IMR-90 (cell line): ENCODE data around the gene KCNMA1. TPM values are rescaled to one million over a fixed set of nuclear protein-coding genes. Genes with fewer than 3 reads are reported as not detected.

Experiments used
- ATAC-seq: fragments of 200-7000 bp; cut with Tn5 transposase; 2 replicates; pipeline ENCODE4 v1.9.1; 2020; ENCODE audit warnings: low read depth, mild to moderate bottlenecking, moderate library complexity
- BruUV-seq: library from RNA; stranded (reverse); fragments of 400-500 nt; replicated peaks from 2 replicates; lab custom pipeline; 2021; lab: Mats Ljungman, UMichigan
- CTCF ChIA-PET: fragments of 300-600 bp; formaldehyde crosslinking; extraction: SDS; loops from one replicate; lab custom pipeline; 2021; ENCODE audit warnings: antibody characterized with exemption; lab: Yijun Ruan, JAX
- POLR2A ChIA-PET: fragments of 300-600 bp; sonication (Branson Sonifier 250); formaldehyde crosslinking; loops from one replicate; lab custom pipeline; 2022; ENCODE audit warnings: antibody characterized with exemption; ENCODE audit not compliant: unreplicated experiment; lab: Charles Lee
- DNase-seq: peaks from one replicate; pipeline ENCODE4 v3.0.0; 2013
- H2AFZ ChIP-seq: replicated peaks from 2 replicates; pipeline ENCODE3; 2013; ENCODE audit warnings: low read length, mild to moderate bottlenecking; ENCODE audit not compliant: poor library complexity
- H2AK5ac ChIP-seq: 2 replicates; pipeline ENCODE4 v1.6.1; 2013; ENCODE audit warnings: low read depth, low read length, inconsistent platforms
- H2AK9ac ChIP-seq: replicated peaks from 2 replicates; pipeline ENCODE3; 2013; ENCODE audit warnings: mild to moderate bottlenecking, low read depth, low read length, moderate library complexity; ENCODE audit not compliant: poor library complexity
- H2BK120ac ChIP-seq: 2 replicates; pipeline ENCODE4 v1.6.1; 2013; ENCODE audit warnings: low read depth, low read length, inconsistent platforms
- H2BK15ac ChIP-seq: 3 replicates; pipeline ENCODE4 v1.6.1; 2013; ENCODE audit warnings: low read depth, low read length, inconsistent platforms
- H2BK20ac ChIP-seq: 2 replicates; pipeline ENCODE4 v1.6.1; 2013; ENCODE audit warnings: low read depth, mild to moderate bottlenecking, inconsistent platforms, low read length, moderate library complexity
- H2BK5ac ChIP-seq: 2 replicates; pipeline ENCODE4 v1.6.1; 2013; ENCODE audit warnings: mild to moderate bottlenecking, low read depth, low read length, inconsistent platforms; ENCODE audit not compliant: poor library complexity, severe bottlenecking
- H3K14ac ChIP-seq: replicated peaks from 2 replicates; pipeline ENCODE4 v1.6.1; 2013; ENCODE audit warnings: low read depth, low read length, inconsistent platforms
- H3K18ac ChIP-seq: 2 replicates; pipeline ENCODE4 v1.6.1; 2013; ENCODE audit warnings: low read depth, low read length, control low read depth
- H3K23ac ChIP-seq: 2 replicates; pipeline ENCODE4 v1.6.1; 2013; ENCODE audit warnings: low read depth, low read length, inconsistent platforms
- H3K27ac ChIP-seq: 2 replicates; pipeline ENCODE4 v1.5.1; 2013; ENCODE audit warnings: mild to moderate bottlenecking, control low read depth, low read length; ENCODE audit not compliant: insufficient read depth
- H3K27me3 ChIP-seq: 2 replicates; pipeline ENCODE4 v1.6.1; 2013; ENCODE audit warnings: low read length; ENCODE audit not compliant: control insufficient read depth, insufficient read depth
- H3K36me3 ChIP-seq: 2 replicates; pipeline ENCODE4 v1.6.1; 2013; ENCODE audit warnings: low read length, mixed read lengths; ENCODE audit not compliant: control insufficient read depth, insufficient read depth
- H3K4ac ChIP-seq: 2 replicates; pipeline ENCODE4 v1.6.1; 2013; ENCODE audit warnings: low read depth, low read length, inconsistent platforms
- H3K4me1 ChIP-seq: 2 replicates; pipeline ENCODE4 v1.6.1; 2013; ENCODE audit warnings: low read length, mixed read lengths; ENCODE audit not compliant: control insufficient read depth, insufficient read depth
- H3K4me2 ChIP-seq: 2 replicates; pipeline ENCODE4 v1.6.1; 2013; ENCODE audit warnings: low read depth, mild to moderate bottlenecking, control low read depth, low read length, moderate library complexity
- H3K4me3 ChIP-seq: 2 replicates; pipeline ENCODE4 v1.5.1; 2013; ENCODE audit warnings: low read depth, mild to moderate bottlenecking, control low read depth, low read length, moderate library complexity; ENCODE audit not compliant: insufficient read depth
- H3K56ac ChIP-seq: 2 replicates; pipeline ENCODE4 v1.6.1; 2013; ENCODE audit warnings: low read length, inconsistent platforms; ENCODE audit not compliant: insufficient read depth; ENCODE audit errors: extremely low read depth
- H3K79me1 ChIP-seq, 2 experiments: 2 replicates each; pipeline ENCODE4 v1.6.1; 2013; ENCODE audit warnings: low read length in 2 of 2, inconsistent platforms in 1 of 2, low read depth in 1 of 2
- H3K9ac ChIP-seq: 2 replicates; pipeline ENCODE4 v1.6.1; 2013; ENCODE audit warnings: low read depth, low read length, control low read depth
- H3K9me1 ChIP-seq: 2 replicates; pipeline ENCODE4 v1.6.1; 2013; ENCODE audit warnings: low read length, inconsistent platforms; ENCODE audit not compliant: insufficient read depth
- H3K9me3 ChIP-seq: 2 replicates; pipeline ENCODE4 v1.6.1; 2013; ENCODE audit warnings: low read length; ENCODE audit not compliant: control insufficient read depth, insufficient read depth
- H4K20me1 ChIP-seq: 2 replicates; pipeline ENCODE4 v1.6.1; 2013; ENCODE audit warnings: low read length, inconsistent platforms; ENCODE audit not compliant: insufficient read depth
- H4K5ac ChIP-seq: 2 replicates; pipeline ENCODE4 v1.6.1; 2013; ENCODE audit warnings: mild to moderate bottlenecking, low read depth, low read length, control low read depth
- H4K8ac ChIP-seq, 2 experiments: 2 replicates each; pipeline ENCODE4 v1.6.1; 2013; ENCODE audit warnings: low read depth in 2 of 2, low read length in 2 of 2, control low read depth in 1 of 2, inconsistent platforms in 1 of 2
- H4K91ac ChIP-seq: 2 replicates; pipeline ENCODE4 v1.6.1; 2013; ENCODE audit warnings: low read depth, low read length, inconsistent platforms; ENCODE audit not compliant: insufficient read depth
- BHLHE40 ChIP-seq: fragments of 150-350 bp; IDR thresholded peaks from 2 replicates; pipeline ENCODE4 v1.6.1; 2016; ENCODE audit warnings: mild to moderate bottlenecking, low read depth, low read length
- CEBPB ChIP-seq: IDR thresholded peaks from 2 replicates; pipeline ENCODE4 v1.6.1; 2012; ENCODE audit warnings: low read depth, low read length, improper control_type of control experiment
- CTCF ChIP-seq: conservative IDR thresholded peaks from 2 replicates; pipeline ENCODE4 v1.5.1; 2012; ENCODE audit warnings: mild to moderate bottlenecking, low read depth, low read length, improper control_type of control experiment
- FOS ChIP-seq: fragments of 150-350 bp; IDR thresholded peaks from 2 replicates; pipeline ENCODE4 v1.6.1; 2016; ENCODE audit warnings: low read depth, low read length
- MAFK ChIP-seq: IDR thresholded peaks from 2 replicates; pipeline ENCODE4 v1.6.1; 2012; ENCODE audit warnings: low read depth, low read length, improper control_type of control experiment
- MXI1 ChIP-seq: IDR thresholded peaks from 2 replicates; pipeline ENCODE4 v1.6.1; 2012; ENCODE audit warnings: low read depth, mild to moderate bottlenecking, low read length, moderate library complexity, borderline replicate concordance
- NFE2L2 ChIP-seq: fragments of 150-350 bp; IDR thresholded peaks from 2 replicates; pipeline ENCODE4 v1.6.1; 2016; ENCODE audit warnings: low read depth, mild to moderate bottlenecking, low read length
- POLR2A ChIP-seq: IDR thresholded peaks from 2 replicates; pipeline ENCODE4 v1.6.1; 2012; ENCODE audit warnings: mild to moderate bottlenecking, low read depth, low read length
- RAD21 ChIP-seq: IDR thresholded peaks from 2 replicates; pipeline ENCODE4 v1.6.1; 2012; ENCODE audit warnings: low read length, improper control_type of control experiment
- RCOR1 ChIP-seq: IDR thresholded peaks from 2 replicates; pipeline ENCODE4 v1.6.1; 2012; ENCODE audit warnings: mild to moderate bottlenecking, low read length, improper control_type of control experiment; ENCODE audit not compliant: insufficient replicate concordance
- RFX5 ChIP-seq: IDR thresholded peaks from 2 replicates; pipeline ENCODE4 v1.8.0; 2012; ENCODE audit warnings: low read depth, mild to moderate bottlenecking, low read length, moderate library complexity
- SMC3 ChIP-seq: fragments of 150-350 bp; IDR thresholded peaks from 2 replicates; pipeline ENCODE4 v1.6.1; 2016; ENCODE audit warnings: low read depth, mild to moderate bottlenecking, antibody characterized with exemption, low read length, moderate library complexity
- USF2 ChIP-seq: fragments of 150-350 bp; IDR thresholded peaks from 2 replicates; pipeline ENCODE4 v1.6.1; 2017; ENCODE audit warnings: mild to moderate bottlenecking, antibody characterized with exemption, low read length, low read depth
- WGBS, 2 experiments: methylation state at CpG; one replicate each; pipeline versions ENCODE4 v1.1.5 to v1.1.7; 2013; ENCODE audit warnings: missing lambda C conversion rate in 2 of 2; ENCODE audit not compliant: insufficient read length in 1 of 2; ENCODE audit errors: extremely low coverage in 2 of 2; 5-methylcytosine and 5-hydroxymethylcytosine counted together
- dilution Hi-C: fragments of 300-500 bp; cut with HindIII; formaldehyde crosslinking; loops from one replicate; pipeline ENCODE4 v1.14.3; 2018; ENCODE audit warnings: low sequenced_read_pairs; ENCODE audit not compliant: unreplicated experiment
- in situ Hi-C: fragments of 300-500 bp; cut with MboI; formaldehyde crosslinking; loops from 3 replicates; pipeline ENCODE4 v1.14.3; 2019; ENCODE audit warnings: low sequenced_read_pairs, inconsistent platforms, mixed read lengths
- intact Hi-C: fragments of 100-400 bp; cut with micrococcal nuclease; formaldehyde crosslinking; loops from 2 replicates; pipeline ENCODE4 v1.10.0; 2022
- polyA plus RNA-seq, 3 experiments: library from polyadenylated mRNA; depleted of rRNA; stranded (reverse); fragments of >200 nt; gene quantifications; 2 replicates each; pipeline ENCODE4 v1.2.3, GENCODE V29; 2012; ENCODE audit warnings: low replicate concordance in 1 of 3
- total RNA-seq: library from RNA; depleted of rRNA; stranded (reverse); fragments of >200 nt; gene quantifications from 2 replicates; pipeline ENCODE4 v1.2.3, GENCODE V29; 2012
- TF ChIP-seq, protein P1 (sequence below): fragments of 150-350 bp; IDR thresholded peaks from 2 replicates; pipeline ENCODE4 v1.6.1; 2016; ENCODE audit warnings: low read depth, mild to moderate bottlenecking, low read length, moderate library complexity, borderline replicate concordance

The KCNMA1 gene
- total and polyA plus RNA-seq, 2 of the 4 experiments (the other 2 are of a cell fraction): 25.6 to 29.6 TPM

GRCh38 chr10:77628906-77629730, 8.5 kb downstream of the KCNMA1 start:
- H4K20me1 ChIP-seq: no peaks in the 10 kb centered on the region
- H4K91ac ChIP-seq: no peak overlapping the region
- no peak overlapping the region for H3K4me2 ChIP-seq
- no peak overlapping the region for H3K4me3 ChIP-seq
- H2BK15ac ChIP-seq: no peak overlapping the region
- TF ChIP-seq FOS (no peak), BHLHE40 (no peak), USF2 (no peak), NFE2L2 (no peak), POLR2A (no peak), MXI1 (no peak), RAD21 (no peak), RFX5 (no peak), CTCF (no peak), RCOR1 (no peak), MAFK (no peak), SMC3 (no peak), CEBPB (no peak)
- TF ChIP-seq, protein P1, sequence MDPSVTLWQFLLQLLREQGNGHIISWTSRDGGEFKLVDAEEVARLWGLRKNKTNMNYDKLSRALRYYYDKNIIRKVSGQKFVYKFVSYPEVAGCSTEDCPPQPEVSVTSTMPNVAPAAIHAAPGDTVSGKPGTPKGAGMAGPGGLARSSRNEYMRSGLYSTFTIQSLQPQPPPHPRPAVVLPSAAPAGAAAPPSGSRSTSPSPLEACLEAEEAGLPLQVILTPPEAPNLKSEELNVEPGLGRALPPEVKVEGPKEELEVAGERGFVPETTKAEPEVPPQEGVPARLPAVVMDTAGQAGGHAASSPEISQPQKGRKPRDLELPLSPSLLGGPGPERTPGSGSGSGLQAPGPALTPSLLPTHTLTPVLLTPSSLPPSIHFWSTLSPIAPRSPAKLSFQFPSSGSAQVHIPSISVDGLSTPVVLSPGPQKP: no peak
- H3K9ac ChIP-seq: no peak overlapping the region
- H2AK9ac ChIP-seq: no peak overlapping the region
- H3K56ac ChIP-seq: no peak overlapping the region
- H3K27ac ChIP-seq: no peak overlapping the region
- no peak overlapping the region for H3K23ac ChIP-seq
- H3K9me1 ChIP-seq: peaks cover 6% of the 10 kb centered on the region; the same call in 1 of the 2 replicates
- BruUV-seq: no TSS peak
- no peaks in the 10 kb centered on the region for H3K27me3 ChIP-seq
- intact Hi-C loops: no loop called here
- ChIA-PET CTCF (interaction anchor here (0.6 kb wide), 1 partner anchor 463 kb away, joined by 3 read pairs; no protein-coding TSS in a partner anchor), POLR2A (no interaction called here)
- H3K4me1 ChIP-seq: peaks cover 5% of the 10 kb centered on the region; the same call in 1 of the 2 replicates
- no peak overlapping the region for H2AK5ac ChIP-seq
- no peak overlapping the region for H2BK120ac ChIP-seq
- no peaks in the 10 kb centered on the region for H3K9me3 ChIP-seq
- DNase-seq (peak; percentile 58), ATAC-seq (peak; percentile 33; the same call in 1 of the 2 replicates)
- H3K18ac ChIP-seq: no peak overlapping the region
- 45% methylated on average over 2 of the region's 8 CpGs; no CpG with 5 or more reads in 1 of the 2 experiments for WGBS, 2 experiments
- in situ Hi-C loops: no loop called here
- no peak overlapping the region; a peak in 1 of 4 replicates for H4K8ac ChIP-seq
- peaks cover 0 to 46% of the 10 kb centered on the region in 2 experiments; a peak in 3 of 4 replicates for H3K79me1 ChIP-seq
- H2AFZ ChIP-seq: no peak overlapping the region
- dilution Hi-C loops: no loop called here
- H3K36me3 ChIP-seq: no peaks in the 10 kb centered on the region
- no peak overlapping the region; the same call in 1 of the 2 replicates for H2BK20ac ChIP-seq
- H2BK5ac ChIP-seq: no peak overlapping the region
- no peak overlapping the region for H4K5ac ChIP-seq
- no peak overlapping the region for H3K14ac ChIP-seq
- no peak overlapping the region for H3K4ac ChIP-seq
